HCT116 (cell line): Measurements from ENCODE around the gene TCEAL5.

ENCODE experiments used
- ATF3 ChIP-seq: IDR thresholded peaks from 2 replicates; pipeline ENCODE4 v1.6.1; 2012
- CTCF ChIP-seq, 3 experiments: fragments of 200-600 bp in 1 of 3; sonication (generic) in 1 of 3; IDR thresholded peaks in 2 of 3; conservative IDR thresholded peaks in 1 of 3; 2 replicates each; pipeline ENCODE4 v1.5.1; 2012 to 2017; ENCODE audit warnings: low read depth in 2 of 3, low read length in 2 of 3, antibody characterized with exemption in 1 of 3, borderline replicate concordance in 1 of 3, control low read depth in 1 of 3, mild to moderate bottlenecking in 1 of 3, mixed read lengths in 1 of 3, mixed run types in 1 of 3, moderate library complexity in 1 of 3; ENCODE audit not compliant: insufficient read depth in 1 of 3
- EZH2 ChIP-seq: fragments of 200-600 bp; sonication (generic); IDR thresholded peaks from 2 replicates; pipeline ENCODE4 v1.6.1; 2017; ENCODE audit warnings: antibody characterized with exemption, mixed run types
- EZH2phosphoT487 ChIP-seq: fragments of 200-600 bp; IDR thresholded peaks from 2 replicates; pipeline ENCODE4 v1.6.1; 2018; ENCODE audit warnings: antibody characterized with exemption, borderline replicate concordance
- POLR2A ChIP-seq: IDR thresholded peaks from 2 replicates; pipeline ENCODE4 v1.7.0; 2011; ENCODE audit warnings: borderline replicate concordance; ENCODE audit not compliant: insufficient read depth, insufficient read length; ENCODE audit errors: extremely low read depth
- POLR2AphosphoS5 ChIP-seq: IDR thresholded peaks from 2 replicates; pipeline ENCODE4 v1.6.1; 2011; ENCODE audit warnings: mild to moderate bottlenecking, low read depth, low read length, moderate library complexity
- RAD21 ChIP-seq: IDR thresholded peaks from 2 replicates; pipeline ENCODE4 v1.6.1; 2012; ENCODE audit warnings: low read depth, mild to moderate bottlenecking
- REST ChIP-seq: IDR thresholded peaks from 2 replicates; pipeline ENCODE4 v1.6.1; 2012; ENCODE audit warnings: low read depth
- SP1 ChIP-seq: IDR thresholded peaks from 2 replicates; pipeline ENCODE4 v1.6.1; 2012; ENCODE audit warnings: low read depth
- TCF7L2 ChIP-seq: IDR thresholded peaks from 2 replicates; pipeline ENCODE4 v1.7.0; 2011; ENCODE audit warnings: borderline replicate concordance, inconsistent platforms; ENCODE audit not compliant: insufficient read depth, insufficient read length; ENCODE audit errors: extremely low read depth
- ZBTB33 ChIP-seq: IDR thresholded peaks from 2 replicates; pipeline ENCODE4 v1.6.1; 2011; ENCODE audit warnings: mild to moderate bottlenecking, low read length, moderate library complexity; ENCODE audit not compliant: insufficient replicate concordance; ENCODE audit errors: extremely low read depth

- TF ChIP-seq TCF7L2: no peak
- TF ChIP-seq CTCF (IDR thresholded peaks at IDR 0.05 in 2 of 3, conservative IDR thresholded peaks at IDR 0.05 in 1 of 3; ENCODE audit: borderline replicate concordance in 1 of 3, insufficient read depth in 1 of 3, low read depth in 2 of 3, low read length in 2 of 3): no peak
- TF ChIP-seq POLR2A: no peak
- no peak for TF ChIP-seq EZH2
- no peak for TF ChIP-seq REST
- no peak for TF ChIP-seq RAD21
- TF ChIP-seq POLR2AphosphoS5: no peak
- no peak for TF ChIP-seq ATF3
- TF ChIP-seq SP1: no peak
- no peak for TF ChIP-seq ZBTB33
- TF ChIP-seq EZH2phosphoT487: no peak
Measured at GRCh38 chrX:103279624-103280023, 3.1 kb upstream of the TCEAL5 start.
